Neural progenitor cell (in vitro differentiated cells): ENCODE measurements around the gene PPARG. TPM values are rescaled to one million over a fixed set of nuclear protein-coding genes. Genes with fewer than 3 reads are reported as not detected.

Experiments used
- DNase-seq: peaks from one replicate; pipeline ENCODE4 v3.0.0-alpha.2; 2016; ENCODE audit warnings: low spot score
- H2AFZ ChIP-seq: fragments of 200-600 bp; sonication (generic); replicated peaks from 2 replicates; pipeline ENCODE4 v1.6.1; 2016; ENCODE audit warnings: antibody characterized with exemption
- H3F3A ChIP-seq: fragments of 200-600 bp; sonication (generic); 2 replicates; pipeline ENCODE4 v1.6.1; 2016; ENCODE audit warnings: antibody characterized with exemption, low read depth
- H3K27ac ChIP-seq: fragments of 200-600 bp; sonication (generic); 2 replicates; pipeline ENCODE4 v1.5.1; 2016; ENCODE audit warnings: mild to moderate bottlenecking
- H3K27me3 ChIP-seq: fragments of 200-600 bp; sonication (generic); 2 replicates; pipeline ENCODE4 v1.6.1; 2016; ENCODE audit warnings: mild to moderate bottlenecking, moderate library complexity
- H3K36me3 ChIP-seq: fragments of 200-600 bp; sonication (generic); 2 replicates; pipeline ENCODE4 v1.5.1; 2016
- H3K4me1 ChIP-seq: fragments of 200-600 bp; sonication (generic); 2 replicates; pipeline ENCODE4 v1.6.1; 2016; ENCODE audit warnings: mixed run types
- H3K4me2 ChIP-seq: fragments of 200-600 bp; sonication (generic); 2 replicates; pipeline ENCODE4 v1.6.1; 2016
- H3K4me3 ChIP-seq: fragments of 200-600 bp; sonication (generic); 2 replicates; pipeline ENCODE4 v1.5.1; 2016
- H3K79me2 ChIP-seq: fragments of 200-600 bp; sonication (generic); 2 replicates; pipeline ENCODE4 v1.6.1; 2016; ENCODE audit warnings: low read depth
- H3K9ac ChIP-seq: fragments of 200-600 bp; sonication (generic); 2 replicates; pipeline ENCODE4 v1.6.1; 2016
- H3K9me3 ChIP-seq: fragments of 200-600 bp; sonication (generic); 2 replicates; pipeline ENCODE4 v1.5.1; 2016; ENCODE audit warnings: low read depth
- H4K20me1 ChIP-seq: fragments of 200-600 bp; sonication (generic); 2 replicates; pipeline ENCODE4 v1.6.1; 2016; ENCODE audit warnings: low read depth
- H3K27ac Mint-ChIP-seq: 3 replicates; pipeline ENCODE4 v1.8.0; 2021; ENCODE audit warnings: mixed read lengths
- H3K27me3 Mint-ChIP-seq: 2 replicates; pipeline ENCODE4 v1.8.0; 2022; ENCODE audit warnings: low read depth, mild to moderate bottlenecking, inconsistent platforms, moderate library complexity, mixed read lengths; ENCODE audit not compliant: insufficient read depth
- H3K36me3 Mint-ChIP-seq: 3 replicates; pipeline ENCODE4 v1.8.0; 2021; ENCODE audit warnings: mixed read lengths
- H3K4me1 Mint-ChIP-seq: 3 replicates; pipeline ENCODE4 v1.8.0; 2021; ENCODE audit warnings: mixed read lengths
- H3K4me3 Mint-ChIP-seq: 3 replicates; pipeline ENCODE4 v1.8.0; 2021; ENCODE audit warnings: mild to moderate bottlenecking, moderate library complexity, mixed read lengths
- H3K9me3 Mint-ChIP-seq: 3 replicates; pipeline ENCODE4 v1.8.0; 2020; ENCODE audit warnings: mixed read lengths
- CTCF ChIP-seq: fragments of 200-600 bp; sonication (generic); IDR thresholded peaks from 2 replicates; pipeline ENCODE4 v1.5.1; 2017; ENCODE audit warnings: antibody characterized with exemption, mild to moderate bottlenecking
- EZH2 ChIP-seq: fragments of 200-600 bp; sonication (generic); IDR thresholded peaks from 2 replicates; pipeline ENCODE4 v1.6.1; 2017; ENCODE audit warnings: antibody characterized with exemption, mild to moderate bottlenecking, moderate library complexity
- EZH2phosphoT487 ChIP-seq: fragments of 200-600 bp; sonication (generic); IDR thresholded peaks from 2 replicates; pipeline ENCODE4 v1.6.1; 2017; ENCODE audit warnings: antibody characterized with exemption
- total RNA-seq: library from RNA; depleted of rRNA; stranded (reverse); fragments of >200 nt; gene quantifications from 2 replicates; pipeline ENCODE4 v1.2.3, GENCODE V29; 2015; ENCODE audit warnings: low replicate concordance

Gene PPARG
- total RNA-seq, 1 donor from 2014 or later, result not detected

GRCh38 chr3:12458901-12459300 is 170.0 kb downstream of the PPARG start:
- Histone ChIP-seq H3K9me3 (no peaks in the 10 kb centered on the region), H4K20me1 (no peaks in the 10 kb centered on the region), H3K4me2 (no peak overlapping the region), H3F3A (no peaks in the 10 kb centered on the region), H3K4me3 (no peak overlapping the region), H3K4me1 (peaks cover 8% of the 10 kb centered on the region), H2AFZ (no peak overlapping the region), H3K27ac (no peak overlapping the region), H3K79me2 (no peaks in the 10 kb centered on the region), H3K27me3 (no peaks in the 10 kb centered on the region), H3K9ac (no peak overlapping the region), H3K36me3 (no peaks in the 10 kb centered on the region)
- H3K4me3 Mint-ChIP-seq, result no peak overlapping the region
- H3K27ac Mint-ChIP-seq, result no peak overlapping the region
- DNase-seq, result no peak
- H3K27me3 Mint-ChIP-seq, result peaks cover 4% of the 10 kb centered on the region
- TF ChIP-seq EZH2 (no peak), CTCF (peak; percentile 12)
- no peaks in the 10 kb centered on the region for H3K36me3 Mint-ChIP-seq
- H3K4me1 Mint-ChIP-seq, result peaks cover 9% of the 10 kb centered on the region
- no peaks in the 10 kb centered on the region for H3K9me3 Mint-ChIP-seq

GRCh38 chr3:12460127-12460526 is 171.3 kb downstream of the PPARG start:
- H3K4me2 ChIP-seq, result no peak overlapping the region
- Mint-ChIP-seq H3K27ac (no peak overlapping the region), H3K36me3 (no peaks in the 10 kb centered on the region), H3K9me3 (no peaks in the 10 kb centered on the region), H3K27me3 (peaks cover 4% of the 10 kb centered on the region), H3K4me1 (no peaks in the 10 kb centered on the region), H3K4me3 (no peak overlapping the region)
- no peak overlapping the region for H3K27ac ChIP-seq
- no peak for TF ChIP-seq EZH2phosphoT487
- TF ChIP-seq CTCF, result no peak
- TF ChIP-seq EZH2, result no peak
- H3K9me3 ChIP-seq, result no peaks in the 10 kb centered on the region
- H3K36me3 ChIP-seq, result no peaks in the 10 kb centered on the region
- H3K27me3 ChIP-seq, result no peaks in the 10 kb centered on the region
- no peaks in the 10 kb centered on the region for H3K4me1 ChIP-seq
- H3K4me3 ChIP-seq, result no peak overlapping the region
- no peaks in the 10 kb centered on the region for H4K20me1 ChIP-seq
- no peak overlapping the region for H3K9ac ChIP-seq
- H3K79me2 ChIP-seq, result no peaks in the 10 kb centered on the region
- no peaks in the 10 kb centered on the region for H3F3A ChIP-seq
- H2AFZ ChIP-seq, result no peak overlapping the region
- no peak for DNase-seq

- Histone ChIP-seq H3K9me3 (no peaks in the 10 kb centered on the region), H3K4me1 (no peaks in the 10 kb centered on the region), H4K20me1 (no peaks in the 10 kb centered on the region), H3K79me2 (no peaks in the 10 kb centered on the region), H3K4me3 (no peak overlapping the region), H2AFZ (peak overlapping the region; percentile 26), H3K9ac (no peak overlapping the region), H3K4me2 (no peak overlapping the region), H3F3A (no peaks in the 10 kb centered on the region), H3K36me3 (no peaks in the 10 kb centered on the region), H3K27ac (no peak overlapping the region), H3K27me3 (no peaks in the 10 kb centered on the region)
- Mint-ChIP-seq H3K4me1 (no peaks in the 10 kb centered on the region), H3K27ac (no peak overlapping the region), H3K36me3 (no peaks in the 10 kb centered on the region), H3K4me3 (no peak overlapping the region), H3K27me3 (peaks cover 3% of the 10 kb centered on the region), H3K9me3 (no peaks in the 10 kb centered on the region)
- no peak for DNase-seq
- no peak for TF ChIP-seq CTCF
- no peak for TF ChIP-seq EZH2
- TF ChIP-seq EZH2phosphoT487, result no peak
Observed at GRCh38 chr3:12461097-12461649, 172.3 kb downstream of the PPARG start.
